Activated CD4-positive, alpha-beta T cell treated with anti-CD3 and anti-CD28 coated beads, Interleukin-2, amount 50 U/mL, for 24 hours (primary cell): ENCODE results near the gene SPSB1.
"Not testable (repeated sequence)": the region's sequence is repeated elsewhere in the genome, so short reads cannot be mapped to it uniquely, and the experiment has no call there.

Experiments
- DNase-seq, 2 donors: peaks; one replicate each; pipeline ENCODE4 v3.0.0-alpha.2; 2020; ENCODE audit warnings: low read depth in 1 of 2, low spot score in 1 of 2

The SPSB1 gene

DNA sequence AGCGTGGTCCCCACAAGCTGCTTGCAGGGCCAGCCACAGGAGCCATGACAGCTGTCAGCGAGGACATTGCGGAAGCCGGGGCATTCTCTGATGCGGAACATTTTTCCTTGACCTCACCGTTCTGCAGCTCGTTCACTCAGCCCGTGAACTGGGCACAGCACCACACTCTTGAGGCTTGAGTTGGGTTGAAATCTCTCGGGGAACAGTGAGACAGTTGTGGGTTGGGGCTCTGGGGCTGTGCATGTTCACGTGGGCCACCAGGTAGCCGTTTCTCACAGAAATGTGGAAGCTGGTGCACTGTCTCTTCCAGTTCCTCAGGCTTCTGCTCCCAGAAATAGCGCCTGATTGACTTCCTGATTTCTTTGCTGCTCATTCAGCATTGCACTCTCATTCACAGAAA is 69.8 kb downstream of the SPSB1 start:
- no peak for DNase-seq

DNA sequence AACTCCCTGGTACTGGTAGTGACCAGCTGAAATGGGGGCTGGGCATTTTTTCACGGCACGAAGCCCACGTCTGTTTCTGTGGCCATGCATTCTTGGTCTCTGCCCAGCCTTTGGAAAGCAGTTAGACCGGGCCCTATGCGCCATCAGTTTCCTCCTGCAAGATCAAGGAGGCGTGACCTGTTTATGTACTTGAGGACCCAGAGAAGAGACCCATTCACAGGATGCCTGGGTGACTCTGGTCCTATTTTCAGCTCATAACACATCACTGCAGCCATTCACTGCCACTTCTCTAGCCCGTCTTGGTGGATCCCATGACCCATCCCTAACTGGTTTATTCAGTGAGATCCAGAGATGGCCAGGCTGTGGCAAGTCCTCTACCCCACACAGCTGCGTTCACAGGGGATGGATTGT is 70.4 kb downstream of the SPSB1 start:
- DNase-seq: no peak

DNA sequence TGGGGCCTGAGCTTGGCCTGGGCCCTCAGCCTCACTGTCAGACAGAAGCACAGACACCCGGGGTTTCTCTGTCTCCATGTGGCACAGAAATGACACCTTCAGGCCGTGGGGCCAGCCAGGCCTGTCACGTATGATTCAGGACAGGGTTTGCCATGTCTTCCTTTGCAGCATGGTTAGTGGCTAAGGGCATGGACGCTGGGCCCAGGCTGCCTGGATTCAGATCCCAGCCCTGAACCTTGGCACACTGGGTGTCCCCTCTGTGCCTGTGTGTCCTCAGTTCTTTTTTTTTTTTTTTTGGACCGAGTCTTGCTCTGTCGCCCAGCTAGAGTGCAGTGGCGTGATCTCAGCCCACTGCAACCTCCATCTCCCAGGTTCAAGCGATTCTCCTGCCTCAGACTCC is 73.6 kb downstream of the SPSB1 start:
- DNase-seq: no peak

DNA sequence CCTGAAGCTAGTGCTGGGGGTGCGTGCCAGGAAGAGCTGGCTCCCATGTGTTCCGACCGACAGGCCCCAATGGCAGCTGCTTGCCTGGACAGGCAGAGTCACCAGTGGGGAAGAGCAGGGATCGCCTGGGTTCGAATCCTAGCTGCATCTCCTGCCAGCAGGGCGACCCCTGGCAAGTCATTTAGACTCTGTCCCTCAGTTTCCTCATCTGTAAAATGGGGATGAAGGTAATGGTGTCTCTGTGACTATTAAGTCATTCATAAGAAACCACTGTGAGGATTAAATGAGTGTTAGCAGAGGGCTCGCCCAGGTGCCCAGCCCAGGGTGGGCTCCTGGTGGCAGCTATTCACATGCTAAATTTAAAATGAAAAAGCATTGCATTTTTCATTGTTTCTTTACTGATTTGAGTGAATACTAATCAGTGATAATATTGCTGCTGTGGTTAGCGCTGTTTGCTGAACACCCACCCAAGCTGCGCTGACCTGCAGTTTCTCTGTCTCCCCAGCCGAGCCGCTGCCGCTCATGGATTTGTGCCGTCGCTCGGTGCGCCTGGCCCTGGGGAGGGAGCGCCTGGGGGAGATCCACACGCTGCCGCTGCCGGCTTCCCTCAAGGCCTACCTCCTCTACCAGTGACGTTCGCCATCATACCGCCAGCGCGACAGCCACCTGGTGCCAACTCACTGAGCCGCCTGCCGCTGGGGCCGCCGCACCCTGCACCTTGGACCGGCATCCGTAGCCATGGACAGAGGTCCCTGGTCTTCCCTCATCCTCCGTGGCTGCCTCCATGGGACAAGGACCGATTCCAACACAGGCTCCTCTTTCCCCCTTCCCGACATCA is 74.5 kb downstream of the SPSB1 start:
- no peak for DNase-seq

DNA sequence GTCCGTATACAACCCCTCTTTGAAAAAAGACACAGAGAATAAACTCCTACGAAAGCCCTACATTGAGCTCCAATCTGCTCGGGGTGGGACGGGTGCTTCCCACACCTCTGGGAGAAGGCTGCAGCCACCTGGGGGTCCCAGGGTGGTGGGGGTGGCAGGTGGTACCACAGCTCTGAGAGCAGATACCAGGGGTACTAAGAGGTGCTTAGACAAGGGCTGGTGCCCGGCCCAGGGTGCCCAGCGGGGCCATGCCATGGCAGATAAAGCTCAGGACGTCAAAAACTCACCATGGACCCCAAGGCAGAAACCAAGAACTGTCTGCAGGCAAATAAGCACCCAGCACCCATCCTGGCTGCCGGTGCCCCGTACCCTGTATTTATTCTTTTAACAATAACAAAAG is 75.1 kb downstream of the SPSB1 start:
- DNase-seq: no peak

DNA sequence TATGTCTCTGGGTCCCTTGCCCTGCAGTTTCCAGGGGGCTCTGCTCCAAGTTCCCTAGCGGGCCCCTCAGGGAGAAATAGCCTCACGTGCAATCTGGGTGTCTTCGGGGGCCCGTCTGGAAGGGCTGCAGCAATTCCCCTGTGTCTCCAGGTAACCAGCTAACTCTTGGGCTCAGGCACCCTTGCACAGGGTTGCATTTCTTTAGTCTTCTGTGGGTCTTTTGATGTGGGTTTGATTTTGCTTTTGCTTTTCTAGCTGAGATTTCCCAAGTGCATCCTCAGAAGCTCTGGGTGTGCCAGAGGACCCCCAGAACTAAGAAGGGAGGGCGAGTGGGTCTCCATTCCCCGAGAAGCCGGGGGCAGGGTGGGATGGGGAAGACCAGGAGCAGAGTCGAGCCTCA is 75.7 kb downstream of the SPSB1 start:
- no peak for DNase-seq

DNA sequence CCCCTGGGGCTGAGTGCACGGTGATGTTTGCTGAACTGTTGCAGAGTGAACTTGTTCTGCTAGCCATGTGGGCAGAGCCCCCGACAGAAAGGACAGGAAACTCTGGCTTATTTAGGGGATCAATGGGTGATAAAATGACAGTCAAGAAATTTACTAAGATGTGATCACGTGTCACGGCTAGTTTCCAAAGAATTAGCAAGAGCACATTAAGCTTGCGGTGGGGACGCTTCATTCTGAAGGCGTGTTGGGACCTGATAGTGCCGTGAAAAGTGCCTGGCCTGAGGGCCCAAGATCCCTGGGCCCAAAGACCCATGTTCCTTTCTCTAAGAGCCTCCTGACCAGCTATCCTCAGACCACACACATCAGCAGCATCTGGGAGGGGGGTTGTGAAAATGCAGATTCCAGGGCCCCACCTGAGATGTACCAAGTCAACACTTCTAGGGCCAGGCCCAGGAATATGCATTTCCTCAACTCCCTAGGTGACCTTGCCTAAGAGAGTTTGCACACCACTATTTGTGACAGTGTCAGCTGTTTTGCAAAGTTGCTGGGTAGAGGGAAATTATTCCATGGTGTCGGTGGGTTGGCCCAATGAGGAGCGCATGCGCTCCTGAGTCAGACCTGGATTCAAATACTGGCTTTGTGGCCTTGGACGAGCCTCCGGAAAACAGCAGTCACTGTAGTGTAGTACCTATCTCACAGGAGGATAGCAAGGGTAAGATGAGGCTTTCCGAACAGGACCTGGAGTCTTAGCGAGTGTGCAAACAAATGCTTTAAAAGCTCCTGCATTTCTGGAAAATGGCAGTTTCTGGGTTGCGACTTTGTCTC is 77.5 kb downstream of the SPSB1 start:
- no peak for DNase-seq

DNA sequence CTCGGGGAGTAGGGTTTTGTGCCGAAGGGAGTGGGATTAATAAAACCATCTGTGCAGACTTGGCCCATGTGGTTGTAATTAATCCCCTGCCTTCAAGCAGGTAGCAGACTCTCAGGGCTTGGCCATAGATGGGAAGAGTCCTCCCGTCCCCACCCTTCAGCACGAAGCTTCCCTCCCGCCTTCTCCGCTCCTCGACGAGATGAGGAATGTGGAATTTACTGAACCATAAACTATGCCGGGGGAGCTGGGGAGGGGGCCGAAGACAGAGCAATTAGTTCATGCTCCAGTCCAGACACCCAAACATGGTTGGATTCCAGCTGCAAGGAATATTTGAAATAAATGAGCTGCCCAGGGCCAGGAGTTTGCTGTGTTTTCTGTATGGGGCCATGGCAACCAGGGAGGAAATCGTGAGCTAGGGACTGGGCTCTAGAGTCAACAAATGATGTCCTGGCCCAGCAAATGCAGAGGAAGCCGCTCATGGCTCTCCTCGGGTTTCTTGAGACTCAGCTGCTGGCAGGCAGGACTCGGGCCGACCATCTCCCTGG is 78.8 kb downstream of the SPSB1 start:
- DNase-seq: no peak

DNA sequence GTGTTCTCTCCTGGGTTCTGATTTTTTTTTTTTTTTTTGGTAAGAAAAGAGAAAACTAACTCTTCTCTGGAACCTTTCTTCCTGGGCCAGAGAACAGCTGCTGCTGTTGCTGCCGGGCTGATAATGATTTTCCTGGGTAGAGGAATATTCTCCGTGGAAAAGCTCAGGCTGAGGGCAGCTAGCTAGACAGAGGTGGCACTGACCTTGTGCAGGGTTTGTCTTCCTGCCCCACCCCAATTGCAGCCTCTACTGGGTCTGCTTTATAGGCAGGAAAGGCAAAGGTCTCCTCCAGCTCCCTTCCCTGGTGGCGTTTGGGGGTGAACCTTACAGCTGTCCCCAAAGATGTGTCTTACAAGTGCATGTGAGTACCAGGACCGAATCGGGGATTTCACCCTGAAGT is 79.3 kb downstream of the SPSB1 start:
- DNase-seq: no peak

DNA sequence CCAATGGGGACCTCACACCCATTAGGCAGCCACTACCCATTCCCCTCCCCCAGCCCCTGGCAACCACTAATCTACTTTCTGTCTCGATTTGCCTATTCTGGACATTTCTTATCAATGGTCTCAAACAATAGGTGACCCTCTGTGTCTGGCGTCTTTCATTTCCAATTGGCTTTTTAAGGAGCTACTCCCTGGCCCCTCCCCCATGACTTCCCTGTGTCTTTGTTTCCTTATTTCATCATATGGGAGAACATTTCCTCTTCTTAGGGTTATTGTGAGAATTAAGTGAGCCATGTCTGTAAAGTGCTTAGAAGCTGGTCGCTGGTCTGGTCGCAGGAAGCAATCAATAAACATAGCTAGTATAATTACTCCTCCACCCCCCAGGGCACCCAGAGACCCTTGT is 80.9 kb downstream of the SPSB1 start:
- DNase-seq: no peak

DNA sequence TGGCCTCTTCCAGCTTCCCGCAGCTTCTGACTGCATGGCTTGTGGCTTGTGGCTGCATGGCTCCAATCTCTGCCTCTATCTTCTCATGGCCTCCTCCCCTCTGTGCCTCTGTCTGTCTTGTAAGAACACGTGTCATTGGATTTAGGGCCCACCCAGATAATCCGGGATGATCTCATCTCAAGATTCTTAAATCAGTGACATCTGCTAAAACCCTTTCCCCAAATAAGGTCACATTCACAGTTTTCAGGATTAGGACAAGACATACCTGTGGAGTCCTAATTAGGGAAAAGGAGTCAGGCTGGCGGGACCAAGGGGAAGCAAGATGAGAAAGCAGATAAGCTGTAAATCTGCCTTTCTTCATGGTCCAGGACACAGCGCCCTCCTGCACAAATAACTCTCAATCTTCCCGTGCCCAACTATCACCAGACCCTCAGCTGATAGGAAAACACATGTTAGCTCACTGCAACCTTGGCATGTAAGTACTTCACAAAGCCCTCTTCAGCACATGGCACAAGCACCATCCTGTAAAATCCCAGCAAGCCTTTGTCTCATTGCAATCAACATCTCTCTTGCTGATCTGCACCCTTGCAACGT is 82.2 kb downstream of the SPSB1 start:
- DNase-seq: no peak

DNA sequence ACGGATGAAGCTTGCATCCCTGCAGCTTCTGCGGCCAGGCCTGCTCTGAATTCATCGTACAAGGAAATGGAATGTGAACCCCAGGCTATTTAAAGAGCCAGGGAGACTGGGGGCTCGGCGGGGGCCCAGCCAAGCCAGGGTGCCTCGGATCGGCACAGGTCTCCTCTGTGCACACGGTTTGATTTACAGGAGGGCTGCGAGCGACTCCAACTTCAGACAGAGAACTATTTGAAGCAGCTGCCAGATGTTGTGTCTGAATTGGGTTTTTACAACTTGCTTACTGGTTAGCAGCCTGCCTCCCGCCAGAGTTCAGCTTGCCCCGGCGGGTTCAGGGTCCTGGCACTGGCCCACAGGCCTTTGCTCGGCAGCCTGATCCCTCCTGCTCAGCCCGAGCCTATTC is 83.2 kb downstream of the SPSB1 start:
- no peak for DNase-seq

DNA sequence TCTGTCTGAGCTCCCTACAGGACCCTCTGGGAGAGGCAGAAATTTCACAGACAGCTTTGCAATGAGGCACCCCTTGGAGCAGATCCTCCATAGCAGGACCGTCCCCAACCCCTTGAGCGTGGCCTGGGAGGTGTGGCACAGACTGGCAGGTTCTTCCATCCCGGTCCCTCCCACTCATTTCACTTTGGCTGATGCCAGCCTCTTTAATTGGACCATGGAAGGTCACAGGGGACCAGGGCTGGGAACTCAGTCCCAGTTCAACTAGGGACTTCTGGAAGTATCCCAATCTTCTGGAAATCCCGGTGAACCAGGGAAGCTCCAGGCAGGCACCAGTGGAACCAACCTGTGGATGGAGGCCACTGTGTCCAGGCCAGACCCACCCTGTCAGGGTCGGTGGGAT is 83.7 kb downstream of the SPSB1 start:
- DNase-seq: no peak

DNA sequence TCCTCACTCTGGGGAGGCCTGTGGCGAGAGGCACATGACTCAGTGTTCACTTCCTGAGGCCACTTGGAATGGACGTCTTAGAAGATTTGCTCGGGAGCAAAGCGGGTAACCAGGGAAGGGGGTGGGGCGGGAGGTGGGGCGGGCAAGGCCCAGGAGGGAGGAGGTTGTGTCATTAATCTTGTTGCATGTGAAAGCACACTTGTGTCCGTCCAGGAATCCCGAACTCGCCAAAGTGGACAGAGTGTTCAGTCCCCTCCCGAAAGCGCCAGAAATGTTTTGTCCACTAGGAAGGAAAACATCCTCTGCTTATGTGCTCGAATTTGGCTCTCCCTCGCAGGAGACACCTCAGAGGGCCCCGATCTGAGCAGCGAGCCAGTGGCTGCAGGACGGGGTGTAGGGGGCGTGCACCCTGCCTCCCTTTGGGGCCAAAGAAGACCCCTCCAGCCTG is 84.2 kb downstream of the SPSB1 start:
- DNase-seq: no peak

DNA sequence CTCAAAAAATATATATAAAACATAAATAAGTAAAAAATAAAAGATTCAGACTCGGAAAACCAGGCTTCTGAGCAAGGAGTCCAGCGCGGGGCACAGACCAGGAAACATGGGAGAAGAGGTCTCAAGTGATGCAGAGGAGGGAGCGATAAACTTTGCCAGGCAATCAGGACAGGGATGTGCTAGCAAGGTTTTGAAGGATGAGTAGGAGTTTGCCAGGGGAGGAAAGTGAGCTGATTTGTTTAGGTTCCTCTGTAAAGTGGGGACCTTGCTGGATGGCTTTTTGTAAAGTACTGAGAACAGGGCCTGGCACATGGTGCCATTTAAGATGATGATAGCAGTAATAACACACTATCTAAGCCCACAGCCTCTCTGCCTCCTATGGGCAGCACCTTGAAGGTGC is 86.1 kb downstream of the SPSB1 start:
- DNase-seq: no peak

DNA sequence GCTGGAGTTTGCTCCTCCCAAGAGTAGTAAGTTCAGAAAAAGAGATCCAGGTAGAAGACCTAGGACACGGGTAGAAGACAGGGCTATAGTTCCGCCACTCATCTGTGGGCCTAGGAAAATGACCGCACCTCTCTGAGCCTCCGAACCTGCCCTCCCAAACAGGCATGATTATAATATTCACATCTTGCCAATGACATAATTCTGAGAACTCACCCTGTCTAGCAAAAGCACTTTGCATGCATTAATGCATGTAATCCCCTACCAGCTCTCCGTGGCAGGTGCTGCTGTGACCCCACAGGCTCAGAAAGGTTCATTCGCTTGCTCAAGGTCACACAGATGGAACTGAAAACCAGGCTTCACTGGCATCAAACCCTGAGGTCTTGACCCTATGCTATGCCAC is 88.0 kb downstream of the SPSB1 start:
- no peak for DNase-seq

DNA sequence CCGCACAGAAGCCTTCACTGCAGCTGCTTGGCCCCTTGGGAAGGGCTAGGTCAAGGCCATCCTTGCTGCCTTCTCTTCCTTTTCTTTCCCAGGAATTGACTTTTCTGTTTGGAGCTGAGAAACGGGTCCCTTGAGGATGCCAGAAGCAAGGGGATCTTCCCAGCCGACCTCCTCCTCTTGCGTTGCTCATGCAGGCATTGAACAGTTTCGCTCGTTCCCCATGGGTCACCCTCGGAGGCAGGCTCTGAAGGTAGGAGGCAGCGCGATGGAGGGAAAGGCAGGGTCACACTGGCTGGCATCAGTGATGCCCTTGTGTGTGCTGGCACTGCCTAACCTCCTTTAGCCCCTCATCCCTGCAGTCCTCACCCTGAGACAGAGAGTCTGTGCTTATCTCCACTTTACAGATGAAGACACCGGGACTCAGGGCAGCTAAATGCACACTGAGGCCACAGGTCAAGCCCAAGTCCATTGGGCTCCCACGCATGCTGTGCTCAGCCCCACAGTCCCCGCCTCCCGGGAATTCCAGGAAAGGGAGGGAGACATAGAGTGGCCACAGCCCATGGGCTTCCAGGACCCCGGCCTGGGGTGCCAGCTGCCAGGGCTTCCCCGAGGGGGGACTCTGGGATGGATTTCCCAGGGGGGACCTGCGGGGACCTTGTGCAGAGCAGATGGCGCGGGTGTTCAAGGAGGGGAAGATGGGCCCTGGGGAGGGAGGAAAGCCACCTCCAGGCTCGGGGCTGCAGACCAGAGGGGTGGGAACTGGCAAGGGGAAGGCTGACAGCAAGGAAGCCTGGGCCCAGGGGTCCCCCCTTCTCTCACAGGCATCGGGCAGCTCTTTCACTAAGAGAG is 90.2 kb downstream of the SPSB1 start:
- no peak for DNase-seq

DNA sequence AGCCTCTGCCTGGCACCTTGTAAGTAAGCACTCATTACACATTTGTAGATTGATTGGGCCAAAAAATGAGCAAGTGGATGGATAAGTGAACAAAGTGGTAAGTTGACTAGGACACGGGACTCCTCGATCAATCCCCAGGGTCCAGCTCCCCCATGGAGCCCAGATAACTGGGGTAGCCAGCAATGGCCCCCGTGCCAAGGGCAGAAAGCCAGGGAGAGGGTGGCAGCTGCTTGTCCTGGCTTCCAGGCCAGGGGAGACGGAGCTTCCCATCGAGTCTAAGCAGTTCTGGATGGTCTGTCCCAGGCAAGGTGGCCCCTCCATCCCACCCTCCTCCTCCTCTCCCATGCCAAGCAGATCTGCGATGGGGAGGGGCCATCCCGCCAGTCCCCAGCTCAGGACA is 91.4 kb downstream of the SPSB1 start:
- DNase-seq: no peak

DNA sequence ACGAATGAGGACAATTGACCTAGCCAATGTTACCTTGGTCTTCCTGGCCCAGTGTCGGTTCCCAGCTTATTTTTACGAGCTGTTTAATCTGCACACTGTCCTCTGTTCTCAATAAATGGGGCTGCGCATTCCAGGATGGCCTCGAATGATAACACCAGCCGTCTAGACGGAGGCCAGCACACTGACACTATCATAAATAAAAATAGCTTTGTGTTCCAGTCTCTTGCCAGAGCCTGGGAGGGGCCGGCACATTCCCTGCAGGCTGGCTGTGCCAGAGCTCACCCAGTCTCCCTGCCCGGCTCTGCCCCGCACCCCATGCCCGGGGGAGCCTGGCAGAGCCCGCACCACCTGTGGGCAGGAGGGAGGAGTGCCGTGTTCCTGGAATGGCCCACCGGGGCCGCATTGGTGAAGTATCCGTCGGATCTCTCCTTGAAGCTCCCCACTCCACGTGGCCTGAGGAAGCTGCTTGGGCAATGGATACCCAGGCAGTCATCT is 92.1 kb downstream of the SPSB1 start:
- no peak for DNase-seq

DNA sequence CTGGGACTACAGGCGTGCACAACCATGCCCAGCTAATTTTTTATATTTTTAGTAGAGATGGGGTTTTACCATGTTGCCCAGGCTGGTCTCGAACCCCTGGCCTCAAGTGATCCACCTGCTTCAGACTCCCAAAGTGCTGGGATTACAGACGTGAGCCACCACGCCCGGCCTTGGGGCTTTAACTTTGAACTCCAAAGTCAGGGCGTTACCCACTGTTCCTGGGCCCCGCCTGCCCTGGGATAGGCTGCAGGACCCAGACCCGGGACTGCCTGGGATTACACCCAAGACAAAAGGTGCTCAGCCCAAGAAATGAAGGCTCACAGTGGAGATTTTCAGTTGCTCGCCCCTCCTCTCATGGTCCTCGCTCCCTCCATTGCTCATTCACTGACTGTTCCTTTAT is 92.7 kb downstream of the SPSB1 start:
- DNase-seq: not testable (repeated sequence)
